T-helper 1 cell (primary cell): ENCODE results near the gene SLC6A12.

Experiments used
- DNase-seq, 5 donors: peaks; one replicate each; pipeline ENCODE4 v3.0.0-alpha.2; 2012 to 2020

Gene SLC6A12

GRCh38 chr12:176321-177181 is 37.4 kb downstream of the SLC6A12 start:
- no peak for DNase-seq

DNA sequence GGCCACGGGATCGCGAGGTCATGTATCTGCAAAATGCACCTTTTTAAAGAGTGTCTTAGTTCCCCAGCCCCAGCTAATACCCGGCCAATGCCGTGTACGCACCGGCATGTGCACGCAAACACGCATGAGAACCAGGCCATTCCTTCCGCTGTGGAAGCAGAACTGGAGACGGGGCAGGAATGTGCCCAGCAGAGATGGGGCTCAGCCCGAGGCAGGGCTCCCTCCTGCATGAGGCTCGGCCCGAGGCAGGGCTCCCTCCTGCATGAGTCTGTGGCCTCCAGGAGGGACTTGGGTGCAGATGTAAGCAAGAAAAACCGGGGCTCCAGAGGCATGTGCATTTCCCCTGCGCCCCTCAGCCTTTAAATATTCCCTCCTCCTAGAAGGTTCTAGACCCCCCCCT is 38.2 kb downstream of the SLC6A12 start:
- DNase-seq, result no peak

DNA sequence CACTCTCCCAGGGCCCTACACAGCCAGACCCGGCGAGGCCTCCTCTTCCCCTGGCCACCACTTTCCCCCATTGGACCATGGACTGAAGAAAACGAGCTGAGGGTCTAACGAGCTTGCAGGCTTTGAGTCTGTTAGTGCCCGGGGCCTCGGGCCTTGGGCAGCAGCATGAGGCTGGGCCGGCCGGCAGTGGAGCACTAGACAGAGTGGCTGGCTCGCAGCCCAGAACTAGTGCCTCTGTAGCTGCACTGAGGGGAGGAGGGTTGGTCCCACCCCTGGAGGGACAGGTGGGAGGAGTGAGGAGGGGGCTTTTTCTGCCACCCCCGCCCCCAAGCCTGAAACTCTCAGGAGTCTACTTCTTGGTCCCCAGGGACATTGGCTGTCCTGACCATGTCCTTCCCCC is 38.7 kb downstream of the SLC6A12 start:
- DNase-seq, result no peak

DNA sequence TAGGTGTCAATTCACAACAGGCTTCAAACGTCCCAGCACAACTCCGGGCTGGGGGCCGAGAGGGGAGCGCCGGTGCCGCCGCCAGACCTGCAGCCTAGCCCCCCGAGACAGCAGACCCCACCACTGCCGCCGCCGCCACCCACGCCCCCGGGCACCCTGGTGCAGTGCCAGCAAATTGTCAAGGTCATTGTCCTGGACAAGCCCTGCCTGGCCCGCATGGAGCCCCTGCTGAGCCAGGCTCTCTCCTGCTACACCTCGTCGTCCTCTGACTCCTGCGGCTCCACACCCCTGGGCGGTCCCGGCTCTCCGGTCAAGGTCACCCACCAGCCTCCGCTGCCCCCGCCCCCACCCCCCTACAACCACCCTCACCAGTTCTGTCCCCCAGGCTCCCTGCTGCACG is 39.4 kb downstream of the SLC6A12 start:
- no peak for DNase-seq

DNA sequence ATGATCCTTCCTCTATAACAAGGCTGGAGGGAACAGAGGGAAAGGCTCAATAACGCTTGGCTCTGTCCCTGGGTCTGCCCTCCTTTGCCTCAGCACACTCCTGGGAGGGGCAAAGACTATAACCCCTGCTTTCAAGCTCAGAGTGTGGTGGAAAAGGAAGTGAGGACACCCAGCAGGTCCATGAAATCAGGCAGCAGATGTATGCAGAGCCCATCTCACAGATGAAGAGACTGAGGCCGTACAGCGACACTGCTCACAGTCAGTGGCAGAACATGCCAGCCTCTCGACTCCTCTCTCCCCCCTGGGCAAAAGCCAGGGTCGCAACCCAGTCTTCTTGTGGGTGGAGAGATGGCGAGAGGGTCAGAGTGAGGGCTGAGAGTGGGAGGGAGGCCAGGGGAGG is 39.8 kb downstream of the SLC6A12 start:
- no peak for DNase-seq

DNA sequence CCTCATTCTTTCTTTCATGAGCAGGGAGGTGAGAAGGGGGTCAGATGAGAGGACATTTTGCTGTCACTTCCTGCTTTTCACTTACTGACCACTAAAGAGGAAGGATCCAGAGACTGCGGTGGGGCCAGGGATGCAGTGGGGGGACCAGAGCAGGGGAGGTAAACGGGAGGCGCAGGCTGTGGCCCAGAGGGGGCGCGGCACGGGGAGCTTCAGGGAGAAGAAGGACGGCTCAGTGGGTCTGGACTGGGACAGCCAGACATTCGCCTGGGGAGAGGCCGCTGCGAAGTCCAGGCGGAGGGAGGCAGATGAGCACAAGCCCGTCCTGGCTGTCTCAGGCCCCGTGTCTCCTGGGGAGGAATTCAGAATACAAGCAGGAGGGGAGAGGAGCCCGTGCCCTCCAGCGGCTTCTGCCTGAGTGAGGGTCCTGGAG is 41.2 kb downstream of the SLC6A12 start:
- no peak for DNase-seq

DNA sequence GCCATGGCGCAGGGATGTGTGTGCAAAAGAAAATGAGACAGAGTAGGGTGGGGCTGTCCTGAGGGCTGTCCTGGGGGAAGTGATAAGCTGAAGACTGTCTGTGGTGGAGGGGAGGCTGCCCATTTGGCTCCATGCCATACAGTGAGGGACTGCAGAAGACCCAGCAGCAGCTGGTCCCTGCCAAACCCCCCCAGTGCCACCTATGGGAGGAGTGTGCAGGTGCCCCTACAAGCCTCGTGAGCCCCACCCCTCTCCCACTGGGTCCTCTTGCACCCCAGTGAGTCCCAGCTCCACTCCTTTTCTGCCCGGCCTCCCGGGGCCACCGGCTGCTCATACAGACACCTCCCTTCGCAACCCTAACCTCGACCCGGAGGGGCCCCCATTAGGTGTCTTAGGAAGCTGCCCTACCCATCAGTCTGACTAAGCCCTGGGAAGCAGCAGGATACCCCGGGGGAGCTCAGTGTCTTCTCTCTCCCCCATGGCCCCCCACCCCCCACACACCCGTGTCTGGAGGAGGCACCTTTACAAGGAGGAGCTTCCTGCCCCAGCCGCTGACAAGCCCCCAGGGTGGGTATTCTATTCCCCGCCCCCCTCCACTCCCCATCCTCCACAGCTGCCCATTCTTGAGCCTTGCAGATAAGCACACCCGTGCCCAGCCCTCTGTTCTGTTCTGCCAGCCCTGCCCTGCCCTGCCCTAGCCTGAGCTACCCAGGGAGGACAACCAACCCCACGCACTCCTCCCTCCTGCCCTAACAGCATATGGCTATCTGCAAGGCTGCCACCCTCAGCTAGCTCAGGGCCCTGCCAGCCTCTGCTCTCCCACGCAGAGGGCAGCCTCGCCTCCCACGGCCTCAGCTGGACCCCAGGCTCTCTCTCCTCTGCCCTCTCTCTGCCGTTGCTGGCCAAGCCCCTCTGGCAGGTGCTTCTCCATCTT is 41.9 kb downstream of the SLC6A12 start:
- DNase-seq, result no peak

- no peak for DNase-seq
These were observed 42.7 kb downstream of the SLC6A12 start for GRCh38 chr12:171276-171675.

DNA sequence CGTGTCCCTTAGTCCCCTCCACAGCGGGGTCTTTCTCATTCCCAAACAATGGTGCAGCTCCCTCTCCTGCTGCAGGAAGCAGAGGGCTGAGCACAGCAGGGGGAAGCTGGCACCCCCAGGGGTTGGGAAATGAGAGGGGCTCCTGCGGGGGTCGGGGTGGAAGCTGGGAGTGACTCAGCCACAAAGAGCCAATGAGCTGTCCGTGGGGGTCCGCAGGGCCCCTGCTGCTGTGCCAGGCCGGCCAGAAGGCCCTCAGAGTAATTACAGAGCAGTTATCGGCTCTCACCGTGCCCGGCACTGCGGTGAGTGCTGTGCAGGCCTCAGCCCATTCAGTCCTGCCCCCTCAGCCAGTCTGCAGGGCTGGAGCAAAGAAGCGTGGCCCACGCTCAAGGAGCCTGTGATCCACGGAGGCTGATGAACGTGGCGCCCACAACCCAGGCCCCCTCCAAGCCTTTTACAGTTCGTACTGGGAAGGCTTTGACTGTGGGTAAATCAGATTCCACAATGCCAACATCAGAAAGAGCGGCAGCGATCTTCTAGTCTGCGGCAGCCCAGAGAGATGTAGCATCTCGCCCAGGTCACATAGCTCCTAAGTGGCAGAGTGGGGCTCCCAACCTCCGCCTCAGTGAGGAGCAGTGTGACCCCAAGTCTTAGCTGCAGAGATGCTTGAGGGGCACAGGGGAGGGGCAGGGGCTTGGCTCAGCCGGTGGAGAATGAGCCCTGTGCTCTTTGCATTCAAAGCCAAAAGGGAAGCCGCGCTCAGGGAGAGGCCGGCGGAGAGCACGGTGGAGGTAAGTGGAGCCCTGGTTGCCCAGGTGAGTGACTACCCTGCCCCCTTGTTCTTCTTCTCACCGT is 43.4 kb downstream of the SLC6A12 start:
- DNase-seq, result no peak

GRCh38 chr12:169528-170370 is 44.2 kb downstream of the SLC6A12 start:
- no peak for DNase-seq

DNA sequence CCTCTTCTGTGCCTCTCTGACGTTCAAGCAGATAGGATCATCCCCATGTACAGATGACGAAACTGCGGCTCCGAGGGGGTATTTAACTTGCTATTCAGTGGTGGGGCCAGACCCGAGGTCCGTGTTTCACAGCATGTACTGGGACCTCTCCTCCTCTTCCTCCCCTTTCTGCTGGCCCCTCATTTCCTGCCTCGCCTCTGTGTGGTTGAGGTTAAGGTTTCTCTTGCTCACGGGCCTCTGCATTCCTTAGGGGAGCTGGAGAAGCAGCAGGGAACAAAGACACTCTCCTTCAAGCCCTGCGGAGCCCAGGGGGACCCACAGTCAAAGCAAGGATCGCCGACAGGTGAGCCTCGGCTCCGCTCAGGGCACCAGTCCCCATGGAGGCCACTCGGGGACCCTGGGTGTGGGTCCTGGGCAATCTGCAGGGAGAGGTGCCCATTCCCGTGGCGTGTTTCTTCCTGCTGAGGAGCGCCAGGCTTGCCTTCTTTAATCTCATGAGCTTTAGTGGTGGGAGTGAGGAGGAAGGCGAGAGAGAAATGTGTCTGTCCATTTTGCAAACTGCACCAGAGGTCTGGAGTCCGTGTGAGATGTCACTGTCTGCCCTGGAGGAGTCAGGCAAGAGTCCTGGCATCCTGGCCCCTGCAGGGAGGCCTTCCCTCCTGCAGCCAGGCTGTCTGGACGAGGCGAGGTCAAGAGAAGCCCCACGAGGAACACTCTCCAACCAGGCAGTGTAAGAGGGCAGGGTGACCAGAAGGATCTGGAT is 45.0 kb downstream of the SLC6A12 start:
- DNase-seq, result no peak

DNA sequence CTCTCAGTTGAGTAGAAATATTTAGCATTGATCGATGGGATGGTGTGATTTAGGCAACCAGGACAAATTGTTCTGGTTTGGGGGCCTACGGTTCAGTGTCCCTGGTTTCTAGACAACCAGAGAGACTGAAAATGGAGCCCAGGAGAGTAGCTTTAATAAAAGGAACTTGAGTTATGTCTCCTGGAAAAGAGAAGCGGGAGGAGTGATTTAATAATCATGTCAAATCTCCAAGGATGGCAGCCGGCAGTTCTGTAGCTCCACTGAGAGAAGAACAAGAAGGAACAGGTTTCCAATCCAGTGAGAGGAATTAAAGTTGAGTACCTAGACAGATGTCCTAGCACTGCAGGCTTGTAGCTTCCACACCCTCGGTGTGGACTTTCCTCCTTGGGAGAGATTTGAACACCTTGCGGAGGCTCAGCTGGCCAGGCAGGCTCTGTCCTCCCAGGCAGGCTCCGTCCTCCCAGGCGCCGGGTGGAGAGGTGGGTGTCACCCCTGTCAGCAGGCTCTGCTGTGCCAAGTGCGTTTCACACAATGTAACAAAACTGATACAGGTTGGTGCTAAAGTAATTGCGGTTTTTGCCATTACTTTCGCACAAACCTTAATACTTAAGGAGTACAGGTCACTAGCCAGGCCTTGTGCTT is 45.9 kb downstream of the SLC6A12 start:
- no peak for DNase-seq

DNA sequence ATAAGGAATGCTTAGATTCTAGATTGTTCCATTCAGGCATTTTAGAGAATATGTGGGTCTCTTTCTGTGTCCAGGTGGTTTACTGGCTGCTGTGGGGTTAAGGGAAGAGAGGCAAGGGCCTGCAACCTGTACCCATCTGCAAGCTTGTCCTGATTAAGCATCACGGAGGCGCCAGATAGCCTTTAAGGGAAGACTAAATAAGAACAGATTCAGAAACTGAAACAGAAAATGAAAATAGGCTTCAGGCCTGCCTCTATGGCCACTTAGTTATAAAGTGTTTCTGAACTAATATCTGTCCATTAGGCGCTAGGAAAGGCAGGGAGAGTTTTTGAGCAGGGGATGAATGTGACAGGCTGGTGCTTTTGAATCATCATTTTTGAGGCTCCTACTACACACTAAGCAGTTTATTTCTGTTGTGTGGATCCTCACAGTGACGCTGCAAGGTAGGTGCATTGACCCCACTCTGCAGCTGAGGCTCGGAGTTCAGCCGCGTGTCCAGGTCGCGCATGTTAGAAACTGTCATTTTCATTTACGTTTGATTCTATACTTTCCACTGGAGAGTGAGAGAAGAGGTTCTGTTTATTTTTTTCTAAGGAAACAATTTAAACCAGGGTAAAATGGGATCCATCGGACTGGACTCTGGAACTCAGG is 47.4 kb downstream of the SLC6A12 start:
- DNase-seq, result no peak

DNA sequence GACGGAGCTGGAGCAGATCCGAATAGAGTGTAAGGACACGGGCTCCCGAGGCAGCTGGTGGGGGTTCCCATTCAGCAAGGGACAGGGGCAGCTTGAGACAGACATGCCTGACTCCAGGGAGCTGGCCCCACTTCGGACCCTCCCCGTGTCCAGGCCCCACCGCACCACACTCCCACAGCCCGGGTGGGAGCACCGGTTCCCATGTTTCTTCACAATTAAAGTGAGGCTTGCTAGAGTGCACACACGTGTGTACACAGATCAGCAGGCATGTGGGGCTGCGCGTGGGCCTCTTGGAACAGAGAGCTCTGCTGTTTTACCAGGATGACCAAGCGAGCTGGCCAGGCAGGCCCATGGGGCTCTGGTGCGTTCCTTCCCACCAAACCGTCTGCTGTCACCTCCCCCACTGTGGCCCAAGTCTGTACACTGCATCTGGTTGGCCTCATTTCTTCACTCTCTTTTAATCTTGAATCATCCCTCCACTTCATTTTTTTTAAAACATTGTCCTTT is 48.0 kb downstream of the SLC6A12 start:
- DNase-seq, result no peak

DNA sequence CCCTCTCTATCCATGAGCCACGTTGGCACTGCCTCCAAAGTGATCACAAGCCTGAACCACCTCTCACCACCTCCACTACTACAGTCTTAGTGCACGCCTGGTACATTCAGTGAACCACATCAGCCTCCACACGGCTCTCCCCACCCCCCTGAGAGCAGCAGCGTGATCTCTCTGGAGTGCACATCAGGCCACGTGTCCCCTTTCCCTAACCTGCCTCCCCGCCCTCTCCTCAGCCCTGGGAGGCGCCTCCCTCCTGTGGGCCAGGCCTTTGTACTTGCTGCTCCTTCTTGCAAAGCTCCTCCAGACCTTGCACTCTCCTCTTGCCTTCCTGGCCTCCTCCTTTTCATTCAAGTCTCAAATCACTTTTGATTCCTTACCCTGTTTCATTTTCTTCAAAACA is 49.8 kb downstream of the SLC6A12 start:
- no peak for DNase-seq

DNA sequence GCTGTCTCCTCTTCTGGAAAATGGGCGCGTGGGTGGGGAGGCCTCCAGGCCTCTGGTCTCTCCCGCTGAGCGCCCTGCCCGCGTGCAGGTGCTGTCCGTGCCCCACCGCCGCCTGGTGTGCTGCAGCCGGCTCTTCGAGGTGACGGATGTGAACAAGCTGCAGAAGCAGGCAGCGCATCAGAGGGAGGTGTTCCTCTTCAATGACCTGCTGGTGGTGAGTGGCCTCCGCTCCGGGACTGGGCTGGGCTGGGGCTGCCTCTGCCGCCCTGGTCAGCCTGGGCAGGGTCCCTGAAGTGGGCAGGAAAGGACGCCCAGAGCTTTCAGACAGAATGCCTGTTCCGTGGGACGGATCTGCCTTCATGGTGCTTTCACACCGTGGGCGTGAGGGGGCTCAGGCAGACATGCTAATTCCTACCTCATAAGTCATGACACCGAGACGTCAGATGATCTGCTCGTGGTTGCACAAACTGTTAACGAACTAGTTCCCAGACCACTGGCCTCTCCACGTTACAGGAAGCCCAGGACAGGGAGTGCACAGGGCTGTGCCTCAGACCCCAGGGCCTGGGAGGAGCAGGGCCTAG is 50.5 kb downstream of the SLC6A12 start:
- DNase-seq, result no peak

- peak in 1 of 5 donors; percentile 24 for DNase-seq
These were observed 51.3 kb downstream of the SLC6A12 start for GRCh38 chr12:162467-163307.

- no peak for DNase-seq
These were observed 52.1 kb downstream of the SLC6A12 start for GRCh38 chr12:161823-162222.
